Mesodermal cell (in vitro differentiated cells): ENCODE data around the gene CTXN1.
A peak's percentile ranks its signal among the peaks of the same experiment; 100 is the strongest.

Experiments
- H3K27ac ChIP-seq: 2 replicates; pipeline ENCODE4 v1.7.0; 2013; ENCODE audit warnings: mild to moderate bottlenecking, low read depth, low read length, moderate library complexity; ENCODE audit not compliant: severe bottlenecking
- H3K36me3 ChIP-seq: 2 replicates; pipeline ENCODE4 v1.7.1; 2013; ENCODE audit warnings: mild to moderate bottlenecking, low read length, moderate library complexity; ENCODE audit not compliant: control insufficient read depth, insufficient read depth
- H3K4me1 ChIP-seq: one replicate; pipeline ENCODE4 v1.7.1; 2013; ENCODE audit warnings: mild to moderate bottlenecking, low read length; ENCODE audit not compliant: insufficient read depth, control insufficient read depth, poor library complexity, severe bottlenecking
- H3K4me3 ChIP-seq: 2 replicates; pipeline ENCODE4 v1.7.0; 2013; ENCODE audit warnings: low read length, control low read depth, mild to moderate bottlenecking; ENCODE audit not compliant: insufficient read depth, poor library complexity, severe bottlenecking; ENCODE audit errors: extremely low read depth
- H3K9me3 ChIP-seq: 2 replicates; pipeline ENCODE4 v1.7.1; 2013; ENCODE audit warnings: mild to moderate bottlenecking, low read length, moderate library complexity; ENCODE audit not compliant: control insufficient read depth
- WGBS, 2 experiments: methylation state at CpG; one replicate each; pipeline ENCODE4 v1.1.5; 2013; ENCODE audit warnings: missing lambda C conversion rate in 2 of 2; ENCODE audit not compliant: insufficient coverage in 2 of 2; 5-methylcytosine and 5-hydroxymethylcytosine counted together

The CTXN1 gene

DNA sequence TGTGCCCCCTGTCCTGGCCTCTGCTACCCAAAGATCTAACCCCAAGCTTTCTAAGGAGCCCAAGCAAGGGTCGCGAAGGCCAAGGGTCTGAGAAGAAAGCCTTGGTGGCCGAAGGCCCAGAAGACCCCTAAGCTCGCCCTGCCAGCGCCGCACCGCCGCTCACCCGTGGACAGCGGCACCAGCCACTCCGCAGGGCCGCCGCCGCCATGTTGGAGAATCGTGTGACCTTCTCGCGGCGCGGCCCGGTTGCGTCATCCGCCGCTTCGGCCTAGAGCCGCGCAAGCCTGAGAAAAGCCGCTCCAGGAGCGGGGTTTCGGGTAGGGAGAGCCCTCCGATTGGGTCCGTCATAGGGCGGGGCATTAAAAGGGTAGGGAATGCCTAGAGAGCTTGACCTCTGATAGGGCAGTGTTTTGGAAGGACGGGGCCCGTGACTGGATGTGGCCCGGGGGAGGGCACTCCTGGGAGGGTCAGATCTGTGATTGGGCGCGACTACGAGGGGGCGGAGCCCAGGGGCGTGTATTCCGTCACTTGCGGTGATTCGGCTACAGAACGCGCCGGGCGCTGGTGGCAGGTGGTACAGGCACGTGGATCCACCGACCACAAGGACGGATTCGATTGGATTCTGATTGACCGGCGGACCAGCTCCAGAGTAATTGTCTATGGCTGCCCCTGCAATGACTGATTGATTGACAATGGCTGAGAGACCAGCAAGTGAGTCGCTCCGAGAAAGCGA lies 17.7 kb upstream of the CTXN1 start, which contains the start of gene TIMM44:
Gene TIMM44 (minus strand): TSS at position 223 of the 733 bp plus-strand sequence. CDS start 15 bp downstream, at position 208.
- H3K4me3 ChIP-seq: peak within 1 kb of the TSS; percentile 88
- WGBS, 2 experiments: 0% methylated on average over 53 to 55 of the region's 56 CpGs
- peak within 1 kb of the TSS; percentile 98 for H3K27ac ChIP-seq
- H3K4me1 ChIP-seq: peaks cover 5% of the 10 kb centered on the region
- H3K9me3 ChIP-seq: no peaks in the 10 kb centered on the region
- H3K36me3 ChIP-seq: peaks cover 26% of the 10 kb centered on the region

DNA sequence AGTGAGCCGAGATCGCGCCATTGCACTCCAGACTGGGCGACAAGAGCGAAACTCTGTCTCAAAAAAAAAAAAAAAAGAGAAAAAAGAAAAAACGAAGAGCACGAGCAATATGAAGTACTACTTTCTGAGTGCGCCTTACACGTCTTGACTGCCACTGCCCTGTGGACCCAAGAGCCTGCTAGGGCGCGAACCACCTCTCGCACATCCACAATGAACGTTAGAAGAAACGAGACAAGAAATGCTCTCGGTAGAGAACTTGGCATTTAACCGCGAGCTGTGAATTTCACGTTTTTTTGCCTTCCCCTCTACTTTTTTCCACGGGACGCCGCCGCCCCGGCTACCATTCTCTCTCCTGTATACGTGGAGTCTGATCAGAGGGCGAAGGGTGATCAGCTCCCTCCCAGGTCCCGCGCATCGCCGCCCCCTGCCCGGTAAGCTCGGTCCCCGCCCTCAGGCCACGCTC lies 17.1 kb upstream of the CTXN1 start:
- peaks cover 5% of the 10 kb centered on the region for H3K4me1 ChIP-seq
- H3K9me3 ChIP-seq: no peaks in the 10 kb centered on the region
- WGBS, 2 experiments: 12 to 21% methylated on average over 18 to 31 of the region's 33 CpGs
- H3K36me3 ChIP-seq: peaks cover 31% of the 10 kb centered on the region
- H3K4me3 ChIP-seq: peak overlapping the region; percentile 88
- H3K27ac ChIP-seq: peak overlapping the region; percentile 98

DNA sequence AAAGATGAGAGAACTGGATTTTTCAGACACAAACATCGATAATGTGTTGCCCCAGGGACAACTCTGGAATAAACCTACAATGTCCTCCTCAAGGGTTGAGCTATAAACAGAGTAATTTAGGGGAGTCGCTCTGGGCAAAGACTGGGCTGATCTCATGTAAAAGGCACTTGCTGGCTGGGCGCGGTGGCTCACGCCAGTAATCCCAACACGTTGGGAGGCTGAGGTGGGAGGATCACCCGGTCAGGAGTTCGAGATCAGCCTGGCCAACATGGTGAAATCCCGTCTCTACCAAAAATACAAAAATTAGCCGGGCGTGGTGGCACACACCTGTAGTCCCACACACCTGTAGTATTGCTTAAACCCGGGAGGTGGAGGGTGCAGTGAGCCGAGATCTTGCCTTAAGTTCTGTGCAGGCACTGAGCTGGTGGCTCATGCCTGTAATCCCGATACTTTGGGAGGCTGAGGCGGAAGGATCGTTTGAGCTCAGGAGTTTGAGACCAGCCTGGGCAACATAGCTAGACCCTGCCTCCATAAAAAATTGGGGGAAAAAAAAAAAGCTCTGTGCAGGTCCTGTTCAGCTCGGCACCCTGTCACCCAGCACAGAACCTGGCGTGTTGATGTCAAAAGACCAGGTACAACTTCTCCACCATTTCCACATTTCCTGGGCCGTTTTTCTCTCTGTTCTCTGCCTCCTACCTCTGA lies 16.1 kb upstream of the CTXN1 start:
- WGBS, 2 experiments: 96 to 97% methylated on average over 15 of the region's 19 CpGs
- H3K9me3 ChIP-seq: no peaks in the 10 kb centered on the region
- H3K36me3 ChIP-seq: peaks cover 38% of the 10 kb centered on the region
- peaks cover 5% of the 10 kb centered on the region for H3K4me1 ChIP-seq
- no peak overlapping the region for H3K27ac ChIP-seq
- H3K4me3 ChIP-seq: peak overlapping the region; percentile 88

- Histone ChIP-seq H3K4me1 (peaks cover 5% of the 10 kb centered on the region), H3K9me3 (no peaks in the 10 kb centered on the region), H3K4me3 (no peak overlapping the region), H3K27ac (no peak overlapping the region), H3K36me3 (peaks cover 46% of the 10 kb centered on the region)
- 98% methylated on average over 11 to 12 of the region's 13 CpGs for WGBS, 2 experiments
These were observed 14.9 kb upstream of the CTXN1 start for GRCh38 chr19:7940841-7941240.

- no peaks in the 10 kb centered on the region for H3K4me1 ChIP-seq
- WGBS, 2 experiments: 97 to 98% methylated on average over 17 to 21 of the region's 21 CpGs
- H3K36me3 ChIP-seq: peaks cover 88% of the 10 kb centered on the region
- no peak overlapping the region for H3K4me3 ChIP-seq
- no peaks in the 10 kb centered on the region for H3K9me3 ChIP-seq
- H3K27ac ChIP-seq: no peak overlapping the region
These were observed 8.8 kb upstream of the CTXN1 start for GRCh38 chr19:7934766-7935165.

- no peak overlapping the region for H3K27ac ChIP-seq
- H3K4me1 ChIP-seq: no peaks in the 10 kb centered on the region
- 93 to 97% methylated on average over 50 to 55 of the region's 55 CpGs for WGBS, 2 experiments
- peaks cover 86% of the 10 kb centered on the region for H3K36me3 ChIP-seq
- H3K4me3 ChIP-seq: no peak overlapping the region
- H3K9me3 ChIP-seq: no peaks in the 10 kb centered on the region
These were observed 8.1 kb upstream of the CTXN1 start for GRCh38 chr19:7933828-7934725.

DNA sequence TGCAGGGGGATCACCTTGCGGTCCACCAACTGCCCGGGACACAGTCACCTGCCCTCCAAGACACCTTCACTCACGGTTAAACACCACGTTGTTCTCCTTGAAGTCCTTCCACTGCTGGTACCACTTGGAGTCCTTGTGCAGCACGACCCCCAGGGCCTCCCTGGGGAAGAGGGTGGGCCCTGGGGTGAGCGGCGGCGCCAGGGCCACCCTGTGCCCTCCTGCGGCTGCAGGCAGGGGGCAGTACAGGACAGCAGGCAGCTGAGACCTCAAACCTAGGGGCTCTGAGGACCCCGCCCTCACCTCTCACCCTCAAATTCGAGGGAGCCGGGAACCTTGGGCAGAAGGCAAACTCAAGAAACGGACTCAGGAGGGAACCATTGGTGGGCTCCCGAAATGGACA lies 7.5 kb upstream of the CTXN1 start:
- no peak overlapping the region for H3K27ac ChIP-seq
- peaks cover 3% of the 10 kb centered on the region for H3K4me1 ChIP-seq
- 95 to 98% methylated on average over 9 to 13 of the region's 14 CpGs for WGBS, 2 experiments
- H3K4me3 ChIP-seq: no peak overlapping the region
- H3K36me3 ChIP-seq: peaks cover 81% of the 10 kb centered on the region
- no peaks in the 10 kb centered on the region for H3K9me3 ChIP-seq

GRCh38 chr19:7932930-7933300 lies 7.0 kb upstream of the CTXN1 start:
- Histone ChIP-seq H3K4me3 (no peak overlapping the region), H3K4me1 (peaks cover 8% of the 10 kb centered on the region), H3K9me3 (no peaks in the 10 kb centered on the region), H3K27ac (no peak overlapping the region), H3K36me3 (peaks cover 76% of the 10 kb centered on the region)
- 88 to 97% methylated on average over 7 to 10 of the region's 10 CpGs for WGBS, 2 experiments

DNA sequence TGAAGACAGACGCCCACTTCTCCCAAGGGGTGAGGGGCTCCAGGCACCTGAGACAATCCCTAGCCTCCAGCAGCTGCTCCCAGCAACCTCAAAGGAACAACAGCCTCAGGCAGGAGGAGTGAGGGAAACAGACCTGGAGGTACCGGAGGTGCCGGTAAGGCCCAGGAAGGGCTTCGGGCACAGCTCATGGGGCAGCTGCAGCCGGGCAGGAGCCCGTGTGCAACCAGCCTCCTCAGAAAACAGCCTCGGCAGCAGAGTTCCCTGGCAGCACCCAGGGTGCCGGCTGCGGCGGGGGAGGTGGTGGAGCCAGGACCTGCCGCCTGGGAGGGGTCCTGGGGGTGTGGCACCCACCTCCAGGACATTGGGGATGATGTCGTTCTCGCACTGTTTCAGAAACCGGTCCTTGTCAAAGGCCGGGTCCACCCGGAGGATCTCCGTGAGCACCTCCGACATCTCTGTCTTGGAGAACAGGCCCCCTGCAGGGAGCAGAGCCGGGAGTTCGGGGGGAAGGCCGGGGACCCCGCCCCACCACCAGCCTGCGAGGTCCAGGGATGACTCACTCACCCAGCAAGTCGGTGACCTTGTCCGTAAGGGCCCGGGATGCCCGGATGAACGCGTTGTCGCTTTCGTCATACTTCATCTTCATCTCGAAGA lies 6.5 kb upstream of the CTXN1 start:
- H3K9me3 ChIP-seq: no peaks in the 10 kb centered on the region
- whole genome bisulfite sequencing, 2 experiments: 94 to 98% methylated on average over 23 to 27 of the region's 32 CpGs
- H3K27ac ChIP-seq: no peak overlapping the region
- no peak overlapping the region for H3K4me3 ChIP-seq
- peaks cover 71% of the 10 kb centered on the region for H3K36me3 ChIP-seq
- peaks cover 10% of the 10 kb centered on the region for H3K4me1 ChIP-seq
